ENCODE results near the gene ZNF827. TPM values are rescaled to one million over a fixed set of nuclear protein-coding genes. Genes with fewer than 3 reads are reported as not detected.

Gene ZNF827
- total and polyA plus RNA-seq, 9 of the 15 experiments (the other 6 are each of a cell fraction or from before 2014, with no cell fraction given), result 0.07 to 0.40 TPM; not detected in 7

GRCh38 chr4:145796346-145796745 lies 142.3 kb downstream of the ZNF827 start (continued):
- TF ChIP-seq MCM5 (IDR thresholded peaks at IDR 0.05; ENCODE audit: low read depth) (no peak), HCFC1 (IDR thresholded peaks at IDR 0.05; ENCODE audit: low read depth, low read length) (no peak), ZNF436 (CRISPR knock-in tag; IDR thresholded peaks at IDR 0.05) (no peak), NEUROD1 (IDR thresholded peaks at IDR 0.05; ENCODE audit: borderline replicate concordance, low read depth, low read length, partially characterized antibody) (no peak), TRIM28 (IDR thresholded peaks at IDR 0.05) (no peak), ELK3 (CRISPR knock-in tag; IDR thresholded peaks at IDR 0.05) (no peak), ZNF696 (CRISPR knock-in tag; conservative IDR thresholded peaks at IDR 0.05) (no peak), BRD9 (IDR thresholded peaks at IDR 0.05; ENCODE audit: low read depth, partially characterized antibody) (no peak), PURB (CRISPR knock-in tag; IDR thresholded peaks at IDR 0.05; ENCODE audit: low read depth) (no peak), ZNF511 (CRISPR knock-in tag; IDR thresholded peaks at IDR 0.05) (no peak), BCOR (IDR thresholded peaks at IDR 0.05) (no peak)
- TF ChIP-seq, protein P1, sequence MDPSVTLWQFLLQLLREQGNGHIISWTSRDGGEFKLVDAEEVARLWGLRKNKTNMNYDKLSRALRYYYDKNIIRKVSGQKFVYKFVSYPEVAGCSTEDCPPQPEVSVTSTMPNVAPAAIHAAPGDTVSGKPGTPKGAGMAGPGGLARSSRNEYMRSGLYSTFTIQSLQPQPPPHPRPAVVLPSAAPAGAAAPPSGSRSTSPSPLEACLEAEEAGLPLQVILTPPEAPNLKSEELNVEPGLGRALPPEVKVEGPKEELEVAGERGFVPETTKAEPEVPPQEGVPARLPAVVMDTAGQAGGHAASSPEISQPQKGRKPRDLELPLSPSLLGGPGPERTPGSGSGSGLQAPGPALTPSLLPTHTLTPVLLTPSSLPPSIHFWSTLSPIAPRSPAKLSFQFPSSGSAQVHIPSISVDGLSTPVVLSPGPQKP (CRISPR knock-in tag; IDR thresholded peaks at IDR 0.05), result no peak

Data from K562 (cell line).